Measurements from ENCODE around the gene EPHA3. TPM values are rescaled to one million over a fixed set of nuclear protein-coding genes. Genes with fewer than 3 reads are reported as not detected.

Gene EPHA3
- total and polyA plus RNA-seq, 7 donors = 0.12 to 2.4 (median 0.64) TPM

DNA sequence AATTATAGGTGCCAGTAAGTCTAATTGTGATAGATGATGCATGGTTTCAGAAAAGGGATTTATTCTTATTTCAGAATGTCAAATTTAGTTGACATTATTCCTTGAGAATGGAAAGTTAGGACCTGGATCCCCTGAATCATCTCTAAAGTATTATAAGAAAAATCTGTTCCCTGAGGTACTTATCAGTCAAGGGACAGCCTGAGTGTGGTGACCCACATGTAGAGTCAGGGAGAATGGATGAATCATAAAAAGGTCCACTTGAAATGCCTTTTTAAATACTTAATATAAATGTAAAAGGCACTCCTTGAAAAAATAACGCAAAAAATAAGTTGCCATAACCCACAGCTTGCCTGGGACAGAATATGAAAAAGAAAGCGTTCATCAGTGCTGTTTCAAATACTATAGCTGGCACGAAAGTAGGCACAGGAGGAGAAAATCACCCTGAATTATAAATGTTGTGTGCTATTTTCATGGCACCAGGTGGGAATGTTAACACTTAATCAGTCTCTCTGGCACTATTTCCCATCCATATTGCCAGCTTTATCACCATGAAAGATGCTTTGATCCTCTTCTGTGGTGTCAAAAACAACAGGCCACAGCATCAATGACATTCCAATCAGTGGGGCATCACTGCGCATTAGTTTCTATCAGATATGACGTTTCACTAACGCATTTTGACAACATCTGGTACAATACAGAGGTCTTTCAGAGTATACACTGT is 208.5 kb downstream of the EPHA3 start:
- intact Hi-C loops (cut with DNase I) = no loop called here
- H3K4me3 ChIP-seq = no peak overlapping the region
- TF ChIP-seq, protein P1, sequence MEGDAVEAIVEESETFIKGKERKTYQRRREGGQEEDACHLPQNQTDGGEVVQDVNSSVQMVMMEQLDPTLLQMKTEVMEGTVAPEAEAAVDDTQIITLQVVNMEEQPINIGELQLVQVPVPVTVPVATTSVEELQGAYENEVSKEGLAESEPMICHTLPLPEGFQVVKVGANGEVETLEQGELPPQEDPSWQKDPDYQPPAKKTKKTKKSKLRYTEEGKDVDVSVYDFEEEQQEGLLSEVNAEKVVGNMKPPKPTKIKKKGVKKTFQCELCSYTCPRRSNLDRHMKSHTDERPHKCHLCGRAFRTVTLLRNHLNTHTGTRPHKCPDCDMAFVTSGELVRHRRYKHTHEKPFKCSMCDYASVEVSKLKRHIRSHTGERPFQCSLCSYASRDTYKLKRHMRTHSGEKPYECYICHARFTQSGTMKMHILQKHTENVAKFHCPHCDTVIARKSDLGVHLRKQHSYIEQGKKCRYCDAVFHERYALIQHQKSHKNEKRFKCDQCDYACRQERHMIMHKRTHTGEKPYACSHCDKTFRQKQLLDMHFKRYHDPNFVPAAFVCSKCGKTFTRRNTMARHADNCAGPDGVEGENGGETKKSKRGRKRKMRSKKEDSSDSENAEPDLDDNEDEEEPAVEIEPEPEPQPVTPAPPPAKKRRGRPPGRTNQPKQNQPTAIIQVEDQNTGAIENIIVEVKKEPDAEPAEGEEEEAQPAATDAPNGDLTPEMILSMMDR (IDR thresholded peaks at IDR 0.05) = no peak
- no peaks in the 10 kb centered on the region for H3K9me3 ChIP-seq
- no peaks in the 10 kb centered on the region for H3K4me1 ChIP-seq
- DNase-seq = no peak
- H3K27me3 ChIP-seq (ENCODE audit: insufficient read depth in 3 of 3, low read length in 2 of 3) = no peaks in the 10 kb centered on the region
- H3K27ac ChIP-seq = no peak overlapping the region
- WGBS, 3 donors = 56 to 66% (median 59%) methylated on average over 6 of the region's 6 CpGs
- no peaks in the 10 kb centered on the region for H3K36me3 ChIP-seq (ENCODE audit: insufficient read depth in 1 of 2, low read depth in 1 of 2)
- no peak for ATAC-seq

DNA sequence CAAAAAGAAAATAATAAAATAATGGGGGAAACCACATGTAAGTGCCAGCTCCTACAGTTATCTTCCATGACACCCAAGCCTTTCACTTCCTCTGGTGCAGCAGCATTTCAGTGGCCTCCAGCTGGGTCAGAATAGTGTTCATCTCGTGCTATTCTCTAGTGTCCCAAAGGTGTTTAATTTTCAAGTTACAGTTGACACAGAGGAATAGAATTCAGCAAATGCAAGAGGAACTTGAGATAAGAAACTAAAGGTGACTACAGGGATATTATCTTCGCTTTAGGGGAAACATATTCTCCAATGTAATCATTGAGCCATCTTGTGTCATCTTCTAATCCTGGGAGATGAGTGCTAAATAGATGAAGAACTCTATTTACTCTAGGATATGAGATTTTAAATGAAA is 212.8 kb downstream of the EPHA3 start:
- Histone ChIP-seq H3K4me1 (no peaks in the 10 kb centered on the region), H3K9me3 (no peaks in the 10 kb centered on the region), H3K27me3 (ENCODE audit: insufficient read depth in 3 of 3, low read length in 2 of 3) (no peaks in the 10 kb centered on the region), H3K27ac (no peak overlapping the region), H3K36me3 (ENCODE audit: insufficient read depth in 1 of 2, low read depth in 1 of 2) (no peaks in the 10 kb centered on the region), H3K4me3 (no peak overlapping the region)
- no peak for ATAC-seq
- intact Hi-C loops (cut with DNase I) = no loop called here
- TF ChIP-seq, protein P1 (IDR thresholded peaks at IDR 0.05) = no peak
- WGBS, 3 donors = 75 to 86% (median 78%) methylated on average over 2 of the region's 2 CpGs
- no peak for DNase-seq

DNA sequence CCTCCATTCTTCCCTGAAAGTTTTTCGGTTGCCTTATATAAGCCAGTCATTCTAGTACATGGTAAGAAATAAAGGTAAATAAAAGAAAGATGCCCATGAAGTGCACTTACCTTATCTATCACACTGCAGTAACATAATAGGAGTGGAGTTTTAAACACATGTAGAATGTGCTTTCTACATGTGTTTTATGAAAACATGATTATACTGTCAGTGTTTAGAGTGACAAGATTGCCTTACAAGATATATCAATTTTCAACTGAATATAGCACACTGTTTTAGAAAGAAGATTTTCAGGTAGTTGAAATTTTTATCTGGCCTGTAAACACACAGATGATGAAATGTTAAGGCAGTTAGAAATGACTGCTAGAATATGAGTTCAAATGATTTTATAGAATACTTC is 219.6 kb downstream of the EPHA3 start:
- TF ChIP-seq, protein P1 (IDR thresholded peaks at IDR 0.05) = no peak
- H3K4me3 ChIP-seq = no peak overlapping the region
- no peaks in the 10 kb centered on the region for H3K27me3 ChIP-seq (ENCODE audit: insufficient read depth in 3 of 3, low read length in 2 of 3)
- intact Hi-C loops (cut with DNase I) = no loop called here
- no peaks in the 10 kb centered on the region for H3K4me1 ChIP-seq
- H3K27ac ChIP-seq = no peak overlapping the region
- no peak for DNase-seq
- WGBS, 3 donors = 94 to 100% (median 97%) methylated on average over 1 of the region's 1 CpG
- H3K9me3 ChIP-seq = no peaks in the 10 kb centered on the region
- ATAC-seq = no peak
- H3K36me3 ChIP-seq (ENCODE audit: insufficient read depth in 1 of 2, low read depth in 1 of 2) = no peaks in the 10 kb centered on the region

DNA sequence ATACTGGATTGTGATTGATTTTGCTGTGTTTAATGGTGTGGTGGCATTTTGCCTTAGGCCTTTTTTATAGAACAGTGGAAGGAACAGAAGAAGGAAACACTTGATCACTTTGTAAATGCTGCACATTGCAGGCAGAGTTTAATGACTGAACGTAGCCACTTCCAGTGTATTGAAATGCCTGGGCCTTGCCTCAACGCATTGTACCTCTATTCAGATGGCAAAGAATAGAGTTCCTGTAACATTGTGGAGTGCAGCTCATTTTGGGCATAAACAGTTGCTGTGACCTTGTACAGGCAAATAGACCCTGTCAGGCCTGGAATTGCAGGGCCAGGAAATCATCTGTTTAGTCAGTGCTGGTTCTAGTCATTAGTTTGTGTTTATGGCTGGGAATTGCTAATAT is 225.0 kb downstream of the EPHA3 start:
- Histone ChIP-seq H3K27me3 (ENCODE audit: insufficient read depth in 3 of 3, low read length in 2 of 3) (no peaks in the 10 kb centered on the region), H3K4me3 (no peak overlapping the region), H3K27ac (no peak overlapping the region), H3K9me3 (no peaks in the 10 kb centered on the region), H3K4me1 (no peaks in the 10 kb centered on the region), H3K36me3 (ENCODE audit: insufficient read depth in 1 of 2, low read depth in 1 of 2) (no peaks in the 10 kb centered on the region)
- intact Hi-C loops (cut with DNase I) = no loop called here
- no peak for DNase-seq
- TF ChIP-seq, protein P1 (IDR thresholded peaks at IDR 0.05) = no peak
- 64 to 76% (median 69%) methylated on average over 2 of the region's 2 CpGs for WGBS, 3 donors
- ATAC-seq = no peak

DNA sequence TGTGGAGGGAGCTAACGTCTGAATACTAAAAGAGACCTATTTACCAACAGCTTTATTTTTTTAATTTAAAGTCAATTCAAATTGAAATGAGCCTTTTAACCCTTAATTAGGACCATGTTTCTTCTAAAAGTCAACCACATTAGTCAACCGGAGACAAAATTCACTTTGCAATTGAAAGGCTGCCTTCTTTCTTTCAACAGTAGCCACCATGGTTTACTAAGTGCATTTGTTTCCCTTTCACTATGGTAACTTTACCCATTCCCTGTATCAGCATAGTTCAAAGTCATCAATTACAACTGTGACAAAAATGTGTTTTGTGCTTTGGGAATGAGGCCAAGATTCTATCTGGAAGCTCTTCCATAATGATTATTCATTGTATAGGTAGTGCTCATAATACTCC is 225.4 kb downstream of the EPHA3 start:
- Histone ChIP-seq H3K36me3 (ENCODE audit: insufficient read depth in 1 of 2, low read depth in 1 of 2) (no peaks in the 10 kb centered on the region), H3K4me1 (no peaks in the 10 kb centered on the region), H3K27ac (no peak overlapping the region), H3K4me3 (no peak overlapping the region), H3K9me3 (no peaks in the 10 kb centered on the region), H3K27me3 (ENCODE audit: insufficient read depth in 3 of 3, low read length in 2 of 3) (no peaks in the 10 kb centered on the region)
- TF ChIP-seq, protein P1 (IDR thresholded peaks at IDR 0.05) = no peak
- DNase-seq (no peak), ATAC-seq (no peak)
- intact Hi-C loops (cut with DNase I) = no loop called here
- 54 to 63% (median 57%) methylated on average over 2 of the region's 2 CpGs for WGBS, 3 donors
